HFF-Myc (cell line): ENCODE results near the gene GGCX.

Experiments
- DNase-seq: peaks from one replicate; pipeline ENCODE4 v3.0.0-alpha.2; 2011; ENCODE audit warnings: low read depth; ENCODE audit errors: extremely low read depth
- H3K4me3 ChIP-seq: replicated peaks from 2 replicates; pipeline ENCODE4 v1.5.1; 2011; ENCODE audit warnings: low read depth, mild to moderate bottlenecking, control low read depth, low read length
- TF ChIP-seq, protein P1 (sequence below): IDR thresholded peaks from 2 replicates; pipeline ENCODE4 v1.5.1; 2012; ENCODE audit warnings: mild to moderate bottlenecking, low read depth, low read length, control low read depth; ENCODE audit errors: missing control alignments

Gene GGCX

DNA sequence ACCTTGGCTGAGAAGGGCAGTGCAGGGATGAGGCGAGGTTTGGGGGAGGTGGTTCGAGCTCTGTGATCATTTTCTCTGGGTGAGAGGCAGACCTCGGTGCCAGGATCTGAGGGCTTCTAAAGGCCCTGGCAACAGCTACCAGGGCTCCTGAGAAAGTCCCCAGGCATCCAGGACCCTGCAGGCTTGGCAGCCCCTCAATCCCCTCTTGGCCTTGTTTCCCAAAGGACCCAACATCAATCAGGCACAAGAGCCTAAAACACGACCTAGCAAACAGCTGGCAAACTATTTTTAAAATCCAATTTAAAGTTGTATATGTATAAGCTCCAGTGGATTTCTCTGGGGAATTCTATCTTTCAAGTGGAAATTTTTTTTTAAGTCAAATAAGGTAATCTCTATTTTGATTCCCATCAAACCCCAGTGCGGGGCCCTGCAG, 37.4 kb downstream of the GGCX start:
- H3K4me3 ChIP-seq, result no peak overlapping the region
- DNase-seq, result no peak
- TF ChIP-seq, protein P1, sequence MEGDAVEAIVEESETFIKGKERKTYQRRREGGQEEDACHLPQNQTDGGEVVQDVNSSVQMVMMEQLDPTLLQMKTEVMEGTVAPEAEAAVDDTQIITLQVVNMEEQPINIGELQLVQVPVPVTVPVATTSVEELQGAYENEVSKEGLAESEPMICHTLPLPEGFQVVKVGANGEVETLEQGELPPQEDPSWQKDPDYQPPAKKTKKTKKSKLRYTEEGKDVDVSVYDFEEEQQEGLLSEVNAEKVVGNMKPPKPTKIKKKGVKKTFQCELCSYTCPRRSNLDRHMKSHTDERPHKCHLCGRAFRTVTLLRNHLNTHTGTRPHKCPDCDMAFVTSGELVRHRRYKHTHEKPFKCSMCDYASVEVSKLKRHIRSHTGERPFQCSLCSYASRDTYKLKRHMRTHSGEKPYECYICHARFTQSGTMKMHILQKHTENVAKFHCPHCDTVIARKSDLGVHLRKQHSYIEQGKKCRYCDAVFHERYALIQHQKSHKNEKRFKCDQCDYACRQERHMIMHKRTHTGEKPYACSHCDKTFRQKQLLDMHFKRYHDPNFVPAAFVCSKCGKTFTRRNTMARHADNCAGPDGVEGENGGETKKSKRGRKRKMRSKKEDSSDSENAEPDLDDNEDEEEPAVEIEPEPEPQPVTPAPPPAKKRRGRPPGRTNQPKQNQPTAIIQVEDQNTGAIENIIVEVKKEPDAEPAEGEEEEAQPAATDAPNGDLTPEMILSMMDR, result no peak

DNA sequence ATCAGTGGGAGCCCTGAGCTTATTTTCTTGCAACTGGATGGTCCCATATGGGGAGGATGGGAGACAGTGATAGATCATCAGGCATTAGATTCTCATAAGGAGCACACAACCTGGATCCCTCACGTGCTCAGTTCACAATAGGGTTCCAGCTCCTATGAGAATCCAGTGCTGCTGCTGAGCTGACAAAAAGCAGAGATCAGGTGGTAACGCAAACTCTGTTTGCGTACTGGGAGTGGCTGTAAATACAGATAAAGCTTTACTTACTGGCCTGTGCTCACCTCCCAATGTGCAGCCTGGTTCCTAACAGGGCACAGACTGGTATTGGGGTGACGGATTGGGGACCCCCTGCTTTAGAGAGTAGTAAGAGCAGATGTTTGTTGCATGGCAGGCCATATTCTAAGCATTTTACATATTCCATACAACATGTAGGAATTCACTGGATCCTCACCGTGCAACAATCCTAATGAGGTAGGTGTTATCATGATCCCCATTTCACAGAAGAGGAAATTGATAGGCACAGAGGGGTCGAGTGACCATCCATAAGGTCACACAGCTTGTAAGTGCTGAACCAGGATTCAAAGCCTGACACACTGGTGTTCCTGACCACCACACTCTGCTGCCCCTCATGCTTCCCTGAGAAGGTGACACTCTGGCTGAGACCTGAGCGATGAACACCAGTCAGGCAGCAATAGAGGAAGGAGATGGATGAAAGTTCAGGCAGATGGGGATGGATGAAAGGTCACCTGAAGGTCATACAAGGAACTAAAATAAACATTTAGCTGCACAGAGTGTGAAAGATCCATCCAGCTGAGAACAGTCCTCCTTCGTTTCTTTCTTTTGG, 38.0 kb downstream of the GGCX start:
- DNase-seq, result no peak
- no peak overlapping the region for H3K4me3 ChIP-seq
- TF ChIP-seq, protein P1, result no peak

DNA sequence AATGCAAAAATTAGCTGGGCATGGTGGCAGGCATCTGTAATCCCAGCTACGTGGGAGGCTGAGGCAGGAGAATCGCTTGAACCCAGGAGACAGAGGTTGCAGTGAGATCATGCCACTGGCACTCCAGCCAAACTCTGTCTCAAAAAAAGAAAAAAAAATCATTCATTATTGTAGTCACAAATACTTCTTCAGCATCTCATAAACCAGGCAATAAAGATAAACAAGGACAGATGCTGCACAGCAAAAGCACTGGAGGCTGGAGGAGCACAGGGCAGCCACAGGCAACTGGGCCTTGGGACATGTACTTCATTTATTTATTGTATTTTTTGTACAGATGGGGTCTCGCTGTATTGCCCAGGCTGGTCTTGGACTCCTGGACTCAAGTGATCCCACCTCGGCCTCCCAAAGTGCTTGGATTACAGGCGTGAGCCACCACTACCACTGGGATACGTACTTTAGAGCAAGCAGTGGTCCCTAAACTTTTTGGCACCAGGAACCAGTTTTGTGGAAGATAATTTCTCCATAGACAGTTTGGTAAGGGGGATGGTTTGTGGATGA, 39.1 kb downstream of the GGCX start:
- no peak for DNase-seq
- TF ChIP-seq, protein P1, result no peak
- no peak overlapping the region for H3K4me3 ChIP-seq

DNA sequence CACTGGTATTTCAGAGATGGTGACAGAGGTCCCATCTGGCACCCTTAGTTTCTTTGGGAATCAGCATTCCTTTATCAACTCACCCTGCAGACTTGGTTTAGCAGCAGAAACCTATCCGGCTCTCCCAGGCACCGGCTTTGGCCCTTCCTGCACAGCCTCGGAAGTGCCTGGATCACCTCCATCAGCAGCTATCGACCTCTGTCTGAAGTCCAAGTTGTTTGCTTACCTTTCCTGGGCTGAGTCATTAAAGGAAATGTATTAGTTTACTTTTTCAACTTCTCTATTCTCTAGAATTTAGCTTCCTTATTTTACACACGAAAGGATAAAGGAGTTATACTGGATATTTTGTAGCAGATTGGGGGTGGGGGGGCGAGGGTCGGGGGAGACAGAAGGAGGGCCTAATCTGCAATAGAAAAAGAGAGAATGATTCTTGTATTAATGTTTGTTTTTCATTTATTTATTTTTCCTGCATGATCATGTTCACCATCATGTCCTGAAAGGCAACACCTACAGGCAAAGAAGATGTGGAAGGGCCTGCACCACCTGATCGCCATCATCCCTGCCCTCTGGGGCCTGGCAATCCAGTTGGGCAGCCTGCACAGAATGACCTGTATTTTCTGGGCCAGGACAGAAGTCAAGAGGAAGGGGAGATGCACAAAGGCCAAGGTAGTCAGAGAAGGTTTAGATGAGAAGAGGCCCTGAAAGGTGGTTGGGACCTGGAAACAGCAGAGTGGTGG, 44.5 kb downstream of the GGCX start:
- no peak overlapping the region for H3K4me3 ChIP-seq
- DNase-seq, result no peak
- TF ChIP-seq, protein P1, result no peak

DNA sequence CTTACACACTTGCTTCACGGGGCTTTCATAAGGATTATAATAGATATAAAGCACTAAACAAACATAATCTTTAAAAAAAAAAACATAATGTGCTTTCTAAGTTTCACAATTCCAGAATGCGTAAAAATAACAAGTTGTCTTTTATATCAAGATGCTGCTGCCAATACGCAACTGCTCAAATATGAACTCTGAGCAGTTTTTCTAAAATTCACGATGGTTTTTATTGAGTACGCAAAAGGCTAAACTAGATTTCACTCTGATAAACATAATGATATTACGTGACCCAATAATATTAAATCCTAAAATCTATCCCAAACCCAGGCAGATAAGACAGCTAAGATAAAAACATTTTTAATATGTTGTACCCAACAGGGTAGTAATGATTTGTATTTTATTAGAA, 47.0 kb downstream of the GGCX start:
- no peak for DNase-seq
- TF ChIP-seq, protein P1, result no peak

DNA sequence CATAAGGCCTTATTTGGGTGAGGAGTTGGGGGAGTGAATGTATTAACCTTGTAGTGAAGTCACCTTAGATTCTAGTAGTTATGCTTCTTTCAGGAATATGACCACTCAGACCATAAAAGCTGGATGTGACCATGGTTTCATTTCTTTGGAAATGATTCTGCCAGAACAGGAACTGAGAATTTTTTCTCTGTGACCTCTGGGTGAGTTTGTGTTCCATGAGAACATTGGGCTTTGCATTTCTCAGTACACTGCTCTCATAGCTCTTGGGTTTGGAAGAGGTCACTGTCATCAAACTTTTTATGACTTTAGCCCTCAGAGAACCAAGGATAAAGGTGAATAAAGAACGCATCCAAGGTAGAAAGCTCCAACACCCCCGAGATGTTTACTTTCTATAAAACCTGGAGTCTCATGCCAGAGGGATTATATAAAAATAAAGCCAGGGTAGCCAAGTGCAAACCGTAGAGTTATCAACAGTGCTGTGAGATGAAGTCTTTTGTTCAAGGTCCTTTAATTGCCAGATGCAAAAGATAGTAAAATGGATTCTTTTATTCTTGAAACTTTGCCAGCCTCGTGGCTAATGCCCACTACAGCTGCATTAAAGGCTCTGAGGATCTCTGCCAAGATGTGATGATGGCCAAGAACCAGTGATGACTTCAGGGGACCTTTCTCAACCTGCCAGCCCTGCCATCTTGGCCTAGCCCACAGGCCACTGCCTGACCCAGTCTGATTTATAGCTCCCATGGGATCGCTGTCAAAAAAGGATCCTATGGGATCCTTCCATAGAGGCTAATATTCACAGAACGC, 50.1 kb downstream of the GGCX start:
- TF ChIP-seq, protein P1, result no peak
- H3K4me3 ChIP-seq, result no peak overlapping the region
- DNase-seq, result no peak

More for the DNA sequence above, 47.0 kb downstream of the GGCX start:
- no peak overlapping the region for H3K4me3 ChIP-seq
